H9 (cell line): ENCODE data around the gene AFDN. TPM values are rescaled to one million over a fixed set of nuclear protein-coding genes. Genes with fewer than 3 reads are reported as not detected.

Source experiments
- DNase-seq: peaks from one replicate; pipeline ENCODE4 v3.0.0-alpha.2; 2017
- H2AFZ ChIP-seq: one replicate; pipeline ENCODE4 v1.6.1; 2013; ENCODE audit warnings: mild to moderate bottlenecking, low read length, control low read depth, moderate library complexity
- H2AK5ac ChIP-seq: 2 replicates; pipeline ENCODE4 v1.6.1; 2013; ENCODE audit warnings: low read length, control low read depth, mixed read lengths; ENCODE audit not compliant: insufficient read length
- H2BK120ac ChIP-seq: one replicate; pipeline ENCODE4 v1.6.1; 2013; ENCODE audit warnings: low read depth, mild to moderate bottlenecking, low read length, control low read depth, inconsistent platforms; ENCODE audit not compliant: poor library complexity, severe bottlenecking
- H2BK12ac ChIP-seq: 2 replicates; pipeline ENCODE4 v1.6.1; 2013; ENCODE audit warnings: low read length, control low read depth, mixed read lengths, low read depth; ENCODE audit not compliant: insufficient read length
- H2BK15ac ChIP-seq: 2 replicates; pipeline ENCODE4 v1.6.1; 2013; ENCODE audit warnings: low read depth, low read length, control low read depth
- H2BK20ac ChIP-seq: one replicate; pipeline ENCODE4 v1.6.1; 2013; ENCODE audit warnings: low read depth, mild to moderate bottlenecking, low read length, control low read depth, inconsistent platforms; ENCODE audit not compliant: poor library complexity, severe bottlenecking
- H2BK5ac ChIP-seq: 2 replicates; pipeline ENCODE4 v1.6.1; 2013; ENCODE audit warnings: low read length, control low read depth, mixed read lengths; ENCODE audit not compliant: insufficient read length
- H3K14ac ChIP-seq: 2 replicates; pipeline ENCODE4 v1.6.1; 2013; ENCODE audit warnings: low read length, control low read depth; ENCODE audit not compliant: insufficient read depth
- H3K18ac ChIP-seq: 2 replicates; pipeline ENCODE4 v1.6.1; 2013; ENCODE audit warnings: low read depth, mild to moderate bottlenecking, mixed read lengths, low read length, control low read depth; ENCODE audit not compliant: insufficient read length
- H3K23ac ChIP-seq: 2 replicates; pipeline ENCODE4 v1.6.1; 2013; ENCODE audit warnings: low read length, control low read depth, mixed read lengths, low read depth; ENCODE audit not compliant: insufficient read length
- H3K23me2 ChIP-seq: 2 replicates; pipeline ENCODE4 v1.6.1; 2013; ENCODE audit warnings: low read depth, mild to moderate bottlenecking, mixed read lengths, low read length, control low read depth; ENCODE audit not compliant: insufficient read length, poor library complexity, severe bottlenecking
- H3K27ac ChIP-seq: 2 replicates; pipeline ENCODE4 v1.5.1; 2013; ENCODE audit warnings: low read length, control low read depth, mixed read lengths, low read depth; ENCODE audit not compliant: insufficient read length
- H3K27me3 ChIP-seq: 2 replicates; pipeline ENCODE4 v1.6.1; 2013; ENCODE audit warnings: low read length, control low read depth, inconsistent platforms; ENCODE audit not compliant: insufficient read depth
- H3K4ac ChIP-seq: 2 replicates; pipeline ENCODE4 v1.6.1; 2013; ENCODE audit warnings: low read depth, mild to moderate bottlenecking, control low read depth, inconsistent platforms, low read length, moderate library complexity
- H3K4me1 ChIP-seq: 2 replicates; pipeline ENCODE4 v1.6.1; 2013; ENCODE audit warnings: low read length, control low read depth, inconsistent platforms; ENCODE audit not compliant: insufficient read depth
- H3K4me2 ChIP-seq: 2 replicates; pipeline ENCODE4 v1.6.1; 2013; ENCODE audit warnings: low read length, control low read depth, mixed read lengths; ENCODE audit not compliant: insufficient read length, insufficient read depth
- H3K56ac ChIP-seq: 2 replicates; pipeline ENCODE4 v1.6.1; 2013; ENCODE audit warnings: low read depth, mild to moderate bottlenecking, mixed read lengths, low read length, control low read depth; ENCODE audit not compliant: insufficient read length
- H3K79me1 ChIP-seq: 2 replicates; pipeline ENCODE4 v1.6.1; 2013; ENCODE audit warnings: low read depth, mild to moderate bottlenecking, moderate library complexity, low read length, control low read depth, inconsistent platforms; ENCODE audit not compliant: insufficient read depth, poor library complexity, severe bottlenecking
- H3K79me2 ChIP-seq: 2 replicates; pipeline ENCODE4 v1.6.1; 2013; ENCODE audit warnings: low read length, control low read depth, inconsistent platforms; ENCODE audit not compliant: insufficient read depth
- H3K9ac ChIP-seq: 2 replicates; pipeline ENCODE4 v1.6.1; 2013; ENCODE audit warnings: low read length, control low read depth, mixed read lengths; ENCODE audit not compliant: insufficient read length; ENCODE audit errors: extremely low read depth
- H3K9me3 ChIP-seq: one replicate; pipeline ENCODE4 v1.6.1; 2013; ENCODE audit warnings: low read depth, low read length, inconsistent platforms; ENCODE audit not compliant: control insufficient read depth
- H3T11ph ChIP-seq: one replicate; pipeline ENCODE4 v1.6.1; 2013; ENCODE audit warnings: mild to moderate bottlenecking, low read length, control low read depth, inconsistent platforms
- H4K20me1 ChIP-seq: one replicate; pipeline ENCODE4 v1.6.1; 2013; ENCODE audit not compliant: control insufficient read depth, insufficient read length, insufficient read depth
- H4K5ac ChIP-seq: 2 replicates; pipeline ENCODE4 v1.6.1; 2013; ENCODE audit warnings: low read depth, mild to moderate bottlenecking, mixed read lengths, low read length, control low read depth; ENCODE audit not compliant: insufficient read length
- H4K8ac ChIP-seq: replicated peaks from 2 replicates; pipeline ENCODE4 v1.6.1; 2013; ENCODE audit warnings: low read length, control low read depth, mixed read lengths, low read depth; ENCODE audit not compliant: insufficient read length
- H4K91ac ChIP-seq: 2 replicates; pipeline ENCODE4 v1.6.1; 2013; ENCODE audit warnings: low read depth, mild to moderate bottlenecking, moderate library complexity, mixed read lengths, low read length, control low read depth; ENCODE audit not compliant: insufficient read length
- H3K27ac Mint-ChIP-seq, 3 experiments: 2 replicates in 2 of 3; 3 replicates in 1 of 3; pipeline ENCODE4 v1.8.0; 2020 to 2021; ENCODE audit warnings: mixed read lengths in 3 of 3, mild to moderate bottlenecking in 1 of 3, moderate library complexity in 1 of 3
- H3K27me3 Mint-ChIP-seq: 2 replicates; pipeline ENCODE4 v1.8.0; 2021; ENCODE audit warnings: low read depth, mild to moderate bottlenecking, moderate library complexity, mixed read lengths
- H3K36me3 Mint-ChIP-seq, 3 experiments: 2 replicates in 2 of 3; 3 replicates in 1 of 3; pipeline ENCODE4 v1.8.0; 2020 to 2021; ENCODE audit warnings: low read depth in 3 of 3, mixed read lengths in 3 of 3; ENCODE audit not compliant: insufficient read depth in 1 of 3
- H3K4me1 Mint-ChIP-seq, 2 experiments: 2 replicates each; pipeline ENCODE4 v1.8.0; 2020; ENCODE audit warnings: mixed read lengths in 2 of 2
- H3K4me3 Mint-ChIP-seq, 2 experiments: 2 replicates in 1 of 2; 3 replicates in 1 of 2; pipeline ENCODE4 v1.8.0; 2020 to 2021; ENCODE audit warnings: mild to moderate bottlenecking in 2 of 2, mixed read lengths in 2 of 2, moderate library complexity in 1 of 2
- H3K9me3 Mint-ChIP-seq, 2 experiments: 2 replicates in 1 of 2; 3 replicates in 1 of 2; pipeline ENCODE4 v1.8.0; 2020; ENCODE audit warnings: mild to moderate bottlenecking in 2 of 2, mixed read lengths in 2 of 2, moderate library complexity in 1 of 2
- CTCF ChIP-seq: fragments of 200-600 bp; sonication (generic); conservative IDR thresholded peaks from 3 replicates; pipeline ENCODE4 v1.8.0; 2021; ENCODE audit warnings: antibody characterized with exemption, mild to moderate bottlenecking
- WGBS: extraction: QIAGEN DNeasy Blood & Tissue Kit; methylation state at CpG from one replicate; pipeline ENCODE4 v1.1.7; 2013; ENCODE audit warnings: missing lambda C conversion rate, low lambda C conversion rate, mixed read lengths; ENCODE audit not compliant: insufficient read length; ENCODE audit errors: extremely low coverage; 5-methylcytosine and 5-hydroxymethylcytosine counted together
- total RNA-seq: library from RNA; stranded (reverse); gene quantifications from 2 replicates; pipeline ENCODE4 v1.2.1, GENCODE V29; 2021

AFDN gene
- total RNA-seq, 1 experiment from 2014 or later: 157 TPM

- no peak overlapping the region for H4K91ac ChIP-seq
- no peaks in the 10 kb centered on the region for H3K79me1 ChIP-seq
- H3K27me3 ChIP-seq: no peaks in the 10 kb centered on the region
- no peak overlapping the region for H3K18ac ChIP-seq
- peak; percentile 58 for TF ChIP-seq CTCF
- Mint-ChIP-seq H3K27me3 (no peaks in the 10 kb centered on the region), H3K4me3 (no peak overlapping the region), H3K4me1 (no peaks in the 10 kb centered on the region; a peak in 1 of 4 replicates), H3K27ac (no peak overlapping the region), H3K36me3 (peaks cover 17 to 67% (median 62%) of the 10 kb centered on the region in 3 experiments; a peak in 6 of 7 replicates), H3K9me3 (no peaks in the 10 kb centered on the region)
- H2AFZ ChIP-seq: no peak overlapping the region
- H2BK12ac ChIP-seq: no peak overlapping the region
- no peaks in the 10 kb centered on the region for H3K4me1 ChIP-seq
- H4K20me1 ChIP-seq: no peaks in the 10 kb centered on the region
- H2BK5ac ChIP-seq: no peak overlapping the region
- no peak overlapping the region for H3K4ac ChIP-seq
- H2AK5ac ChIP-seq: no peak overlapping the region
- no peak overlapping the region for H2BK20ac ChIP-seq
- H3K9ac ChIP-seq: no peak overlapping the region
- H2BK120ac ChIP-seq: no peak overlapping the region
- no peak overlapping the region for H3K4me2 ChIP-seq
- no peaks in the 10 kb centered on the region for H3K9me3 ChIP-seq
- H3K56ac ChIP-seq: no peak overlapping the region
- H4K5ac ChIP-seq: no peak overlapping the region
- H3K27ac ChIP-seq: no peak overlapping the region
- H3K23me2 ChIP-seq: no peaks in the 10 kb centered on the region
- no peak overlapping the region for H3K14ac ChIP-seq
- H3K79me2 ChIP-seq: no peaks in the 10 kb centered on the region
- no peak overlapping the region for H4K8ac ChIP-seq
- 100% methylated on average over 1 of the region's 7 CpGs for WGBS
- H3K23ac ChIP-seq: no peak overlapping the region
- H3T11ph ChIP-seq: no peak overlapping the region
- H2BK15ac ChIP-seq: no peak overlapping the region
- DNase-seq: no peak
Measured at GRCh38 chr6:167907837-167908681, 81.3 kb downstream of the AFDN start.
